Astrocyte (in vitro differentiated cells and primary cell): ENCODE measurements around the gene DKC1.

Experiments used
- CTCF ChIP-seq: IDR thresholded peaks from 2 replicates; pipeline ENCODE4 v1.5.1; 2011; ENCODE audit warnings: low read depth, mild to moderate bottlenecking, inconsistent platforms, low read length, moderate library complexity; ENCODE audit not compliant: insufficient read depth
- EZH2 ChIP-seq: IDR thresholded peaks from 2 replicates; pipeline ENCODE4 v1.6.1; 2012; ENCODE audit warnings: mild to moderate bottlenecking, low read length, inconsistent platforms; ENCODE audit not compliant: insufficient read depth

GRCh38 chrX:154818916-154819770 is 56.5 kb downstream of the DKC1 start:
- no peak for TF ChIP-seq CTCF
- no peak for TF ChIP-seq EZH2
